Measurements from ENCODE around the gene B3GALT6.

GRCh38 chr1:1259119-1259488, 27.1 kb downstream of the B3GALT6 start:
- no peak for TF ChIP-seq POLR2AphosphoS5 (IDR thresholded peaks at IDR 0.05; ENCODE audit: low read depth, low read length)
- no peak for TF ChIP-seq TCF7L2 (IDR thresholded peaks at IDR 0.05; ENCODE audit: low read depth, low read length)
- no peak for TF ChIP-seq CTCF (IDR thresholded peaks at IDR 0.05)
- TF ChIP-seq SIN3A (IDR thresholded peaks at IDR 0.05; ENCODE audit: borderline replicate concordance, insufficient read depth, low read depth, low read length) = no peak

All from Panc1 (cell line).